Activated CD4-positive, alpha-beta T cell treated with anti-CD3 and anti-CD28 coated beads, Interleukin-2, amount 10 ng/mL, durations not matched to agents 24 days and 14 days (primary cell): ENCODE measurements around the gene CTNNBIP1. TPM values are rescaled to one million over a fixed set of nuclear protein-coding genes. Genes with fewer than 3 reads are reported as not detected.
A peak's percentile ranks its signal among the peaks of the same experiment; 100 is the strongest.

ENCODE experiments used
- DNase-seq: peaks from one replicate; pipeline ENCODE4 v3.0.0; 2022
- H3K27ac Mint-ChIP-seq: one replicate; pipeline ENCODE4 v1.8.0; 2022; ENCODE audit warnings: mild to moderate bottlenecking, mixed read lengths
- H3K27me3 Mint-ChIP-seq: one replicate; pipeline ENCODE4 v1.8.0; 2022; ENCODE audit warnings: mixed read lengths
- H3K36me3 Mint-ChIP-seq: one replicate; pipeline ENCODE4 v1.8.0; 2022; ENCODE audit warnings: low read depth, mild to moderate bottlenecking, mixed read lengths
- H3K4me1 Mint-ChIP-seq: one replicate; pipeline ENCODE4 v1.8.0; 2021; ENCODE audit warnings: mixed read lengths
- H3K4me3 Mint-ChIP-seq: one replicate; pipeline ENCODE4 v1.8.0; 2022; ENCODE audit warnings: mild to moderate bottlenecking, moderate library complexity, mixed read lengths
- H3K9me3 Mint-ChIP-seq: one replicate; pipeline ENCODE4 v1.8.0; 2021; ENCODE audit warnings: mixed read lengths
- intact Hi-C: fragments of 100-400 bp; cut with micrococcal nuclease; formaldehyde crosslinking; loops from one replicate; pipeline ENCODE4 v1.15.1; 2023
- total RNA-seq: library from RNA; stranded (reverse); gene quantifications from 2 replicates; pipeline ENCODE4 v1.2.3, GENCODE V29; 2022

Gene CTNNBIP1
- total RNA-seq, 1 donor from 2014 or later = 5.8 TPM

- intact Hi-C loops = no loop called here
- DNase-seq = no peak
- H3K27ac Mint-ChIP-seq = no peak overlapping the region
- peaks cover 17% of the 10 kb centered on the region for H3K27me3 Mint-ChIP-seq
- no peaks in the 10 kb centered on the region for H3K9me3 Mint-ChIP-seq
- H3K4me1 Mint-ChIP-seq = no peaks in the 10 kb centered on the region
- no peaks in the 10 kb centered on the region for H3K36me3 Mint-ChIP-seq
- no peak overlapping the region for H3K4me3 Mint-ChIP-seq
Observed at GRCh38 chr1:9838946-9839345, 71.1 kb downstream of the CTNNBIP1 start.

GRCh38 chr1:9836632-9836960 lies 73.5 kb downstream of the CTNNBIP1 start:
- Mint-ChIP-seq H3K4me1 (no peaks in the 10 kb centered on the region), H3K9me3 (no peaks in the 10 kb centered on the region), H3K27me3 (peaks cover 17% of the 10 kb centered on the region), H3K36me3 (no peaks in the 10 kb centered on the region), H3K4me3 (no peak overlapping the region), H3K27ac (no peak overlapping the region)
- no peak for DNase-seq
- intact Hi-C loops = no loop called here

GRCh38 chr1:9835758-9836631 lies 74.1 kb downstream of the CTNNBIP1 start:
- Mint-ChIP-seq H3K27ac (no peak overlapping the region), H3K4me3 (no peak overlapping the region), H3K4me1 (no peaks in the 10 kb centered on the region), H3K9me3 (no peaks in the 10 kb centered on the region), H3K36me3 (no peaks in the 10 kb centered on the region), H3K27me3 (peaks cover 15% of the 10 kb centered on the region)
- DNase-seq = no peak
- intact Hi-C loops = no loop called here

GRCh38 chr1:9835404-9835757 lies 74.7 kb downstream of the CTNNBIP1 start:
- intact Hi-C loops = no loop called here
- no peak for DNase-seq
- Mint-ChIP-seq H3K36me3 (no peaks in the 10 kb centered on the region), H3K4me3 (no peak overlapping the region), H3K9me3 (no peaks in the 10 kb centered on the region), H3K27ac (no peak overlapping the region), H3K27me3 (peaks cover 11% of the 10 kb centered on the region), H3K4me1 (no peaks in the 10 kb centered on the region)

GRCh38 chr1:9833632-9834031 lies 76.4 kb downstream of the CTNNBIP1 start:
- Mint-ChIP-seq H3K27me3 (peaks cover 5% of the 10 kb centered on the region), H3K9me3 (no peaks in the 10 kb centered on the region), H3K4me3 (no peak overlapping the region), H3K4me1 (no peaks in the 10 kb centered on the region), H3K27ac (no peak overlapping the region), H3K36me3 (no peaks in the 10 kb centered on the region)
- DNase-seq = no peak
- intact Hi-C loops = no loop called here

GRCh38 chr1:9827558-9828185 lies 82.4 kb downstream of the CTNNBIP1 start:
- Mint-ChIP-seq H3K9me3 (no peaks in the 10 kb centered on the region), H3K4me1 (peaks cover 17% of the 10 kb centered on the region), H3K27ac (no peak overlapping the region), H3K27me3 (peaks cover 6% of the 10 kb centered on the region), H3K36me3 (no peaks in the 10 kb centered on the region), H3K4me3 (peak overlapping the region; percentile 23)
- intact Hi-C loops = loop anchor here (10.0 kb wide), 2 partner anchors 103 to 867 kb away; no protein-coding TSS in a partner anchor
- peak; percentile 63 for DNase-seq

GRCh38 chr1:9826616-9827015 lies 83.5 kb downstream of the CTNNBIP1 start:
- H3K4me1 Mint-ChIP-seq = peaks cover 27% of the 10 kb centered on the region
- no peaks in the 10 kb centered on the region for H3K9me3 Mint-ChIP-seq
- no peak overlapping the region for H3K27ac Mint-ChIP-seq
- intact Hi-C loops = loop anchor here (10.0 kb wide), 2 partner anchors 102 to 868 kb away; no protein-coding TSS in a partner anchor
- peaks cover 2% of the 10 kb centered on the region for H3K36me3 Mint-ChIP-seq
- no peak overlapping the region for H3K4me3 Mint-ChIP-seq
- DNase-seq = no peak
- H3K27me3 Mint-ChIP-seq = peaks cover 6% of the 10 kb centered on the region

GRCh38 chr1:9826087-9826486 lies 84.0 kb downstream of the CTNNBIP1 start:
- Mint-ChIP-seq H3K27me3 (peaks cover 6% of the 10 kb centered on the region), H3K27ac (no peak overlapping the region), H3K36me3 (peaks cover 2% of the 10 kb centered on the region), H3K9me3 (no peaks in the 10 kb centered on the region), H3K4me3 (no peak overlapping the region), H3K4me1 (peaks cover 27% of the 10 kb centered on the region)
- intact Hi-C loops = loop anchor here (10.0 kb wide), 2 partner anchors 101 to 869 kb away; no protein-coding TSS in a partner anchor
- no peak for DNase-seq

- H3K9me3 Mint-ChIP-seq = no peaks in the 10 kb centered on the region
- peak; percentile 79 for DNase-seq
- H3K36me3 Mint-ChIP-seq = peaks cover 4% of the 10 kb centered on the region
- peaks cover 6% of the 10 kb centered on the region for H3K27me3 Mint-ChIP-seq
- peaks cover 30% of the 10 kb centered on the region for H3K4me1 Mint-ChIP-seq
- intact Hi-C loops = loop anchor here (10.0 kb wide), 2 partner anchors 101 to 869 kb away; no protein-coding TSS in a partner anchor
- peak overlapping the region; percentile 48 for H3K27ac Mint-ChIP-seq
- H3K4me3 Mint-ChIP-seq = peak overlapping the region; percentile 51
Observed at GRCh38 chr1:9825093-9826074, 84.7 kb downstream of the CTNNBIP1 start.

- Mint-ChIP-seq H3K36me3 (peaks cover 7% of the 10 kb centered on the region), H3K27ac (peak overlapping the region; percentile 21)
Observed at GRCh38 chr1:9824702-9825089, 85.4 kb downstream of the CTNNBIP1 start.

GRCh38 chr1:9823943-9824701 lies 85.9 kb downstream of the CTNNBIP1 start, which contains the start of gene CLSTN1:
Gene CLSTN1, minus strand, starts transcription at chr1:9823965. Its CDS starts 232 bp downstream, at chr1:9823733.
- Mint-ChIP-seq H3K4me1 (peaks cover 35% of the 10 kb centered on the region), H3K36me3 (peaks cover 7% of the 10 kb centered on the region), H3K27me3 (peaks cover 6% of the 10 kb centered on the region), H3K27ac (peak within 1 kb of the TSS; percentile 82), H3K4me3 (peak within 1 kb of the TSS; percentile 92), H3K9me3 (no peaks in the 10 kb centered on the region)
- intact Hi-C loops = loop anchor here (1.0 to 10.0 kb wide), 6 partner anchors 23 to 871 kb away; no protein-coding TSS in a partner anchor
- DNase-seq = peak; percentile 96

More at GRCh38 chr1:9824702-9825089, 85.4 kb downstream of the CTNNBIP1 start:
- H3K27me3 Mint-ChIP-seq = peaks cover 6% of the 10 kb centered on the region
- H3K4me1 Mint-ChIP-seq = peaks cover 35% of the 10 kb centered on the region
- peak; percentile 61 for DNase-seq
- peak overlapping the region; percentile 51 for H3K4me3 Mint-ChIP-seq
- intact Hi-C loops = loop anchor here (5.0 to 10.0 kb wide), 3 partner anchors 43 to 870 kb away; no protein-coding TSS in a partner anchor
- H3K9me3 Mint-ChIP-seq = no peaks in the 10 kb centered on the region

GRCh38 chr1:9823693-9823942 lies 86.5 kb downstream of the CTNNBIP1 start:
- Mint-ChIP-seq H3K4me1 (peaks cover 35% of the 10 kb centered on the region), H3K4me3 (peak overlapping the region; percentile 59), H3K27ac (no peak overlapping the region), H3K36me3 (peaks cover 7% of the 10 kb centered on the region), H3K9me3 (no peaks in the 10 kb centered on the region), H3K27me3 (peaks cover 6% of the 10 kb centered on the region)
- intact Hi-C loops = loop anchor here (1.0 to 10.0 kb wide), 6 partner anchors 23 to 871 kb away; no protein-coding TSS in a partner anchor
- DNase-seq = no peak
